Fibroblast of lung (primary cell): Measurements from ENCODE around the gene ATP11A. TPM values are rescaled to one million over a fixed set of nuclear protein-coding genes. Genes with fewer than 3 reads are reported as not detected.
A peak's percentile ranks its signal among the peaks of the same experiment; 100 is the strongest.

ENCODE experiments used
- DNase-seq, 2 donors: peaks; one replicate each; pipeline versions ENCODE4 v3.0.0 to v3.0.0-alpha.2; 2010; ENCODE audit warnings: low read depth in 2 of 2
- H2AFZ ChIP-seq: 2 replicates; pipeline ENCODE4 v1.5.1; 2012; ENCODE audit warnings: low read length, control low read depth, inconsistent platforms
- H3K27ac ChIP-seq: 2 replicates; pipeline ENCODE4 v1.5.1; 2011; ENCODE audit warnings: low read length, control low read depth; ENCODE audit not compliant: insufficient read depth
- H3K27me3 ChIP-seq: 2 replicates; pipeline ENCODE4 v1.5.1; 2011; ENCODE audit warnings: mild to moderate bottlenecking, low read length; ENCODE audit not compliant: control insufficient read depth, insufficient read depth
- H3K36me3 ChIP-seq: 2 replicates; pipeline ENCODE4 v1.5.1; 2011; ENCODE audit warnings: low read length; ENCODE audit not compliant: control insufficient read depth, insufficient read depth
- H3K4me1 ChIP-seq: 2 replicates; pipeline ENCODE4 v1.5.1; 2011; ENCODE audit warnings: low read length; ENCODE audit not compliant: control insufficient read depth, insufficient read depth; ENCODE audit errors: extremely low read depth
- H3K4me2 ChIP-seq: 2 replicates; pipeline ENCODE4 v1.5.1; 2011; ENCODE audit warnings: low read length, control low read depth; ENCODE audit not compliant: insufficient read depth; ENCODE audit errors: extremely low read depth
- H3K4me3 ChIP-seq, 4 experiments: fragments of 200-600 bp in 1 of 4; sonication (generic) in 1 of 4; replicated peaks in 1 of 4; 2 replicates each; pipeline ENCODE4 v1.5.1; 2011 to 2016; ENCODE audit warnings: low read length in 4 of 4, low read depth in 3 of 4, mild to moderate bottlenecking in 3 of 4, control low read depth in 2 of 4, inconsistent platforms in 1 of 4, mixed read lengths in 1 of 4; ENCODE audit not compliant: insufficient read depth in 1 of 4; ENCODE audit errors: control extremely low read depth in 1 of 4
- H3K79me2 ChIP-seq: 2 replicates; pipeline ENCODE4 v1.5.1; 2012; ENCODE audit warnings: mild to moderate bottlenecking, low read length, inconsistent platforms; ENCODE audit not compliant: control insufficient read depth, insufficient read depth
- H3K9ac ChIP-seq: 2 replicates; pipeline ENCODE4 v1.5.1; 2011; ENCODE audit warnings: mild to moderate bottlenecking, low read length, control low read depth; ENCODE audit not compliant: insufficient read depth
- H3K9me3 ChIP-seq: 2 replicates; pipeline ENCODE4 v1.5.1; 2012; ENCODE audit warnings: low read depth, low read length; ENCODE audit not compliant: control insufficient read depth, insufficient read depth
- H4K20me1 ChIP-seq: 2 replicates; pipeline ENCODE4 v1.5.1; 2011; ENCODE audit warnings: low read length; ENCODE audit not compliant: control insufficient read depth, insufficient read depth; ENCODE audit errors: extremely low read depth
- CTCF ChIP-seq, 2 donors: IDR thresholded peaks in 1 of 2; conservative IDR thresholded peaks in 1 of 2; 1 replicate in 1 of 2; 2 replicates in 1 of 2; pipeline ENCODE4 v1.5.1; 2011 to 2012; ENCODE audit warnings: low read length in 2 of 2, control low read depth in 1 of 2, inconsistent platforms in 1 of 2, low read depth in 1 of 2, mild to moderate bottlenecking in 1 of 2
- EZH2 ChIP-seq: IDR thresholded peaks from 2 replicates; pipeline ENCODE4 v1.5.1; 2012; ENCODE audit warnings: low read length, control low read depth, mild to moderate bottlenecking; ENCODE audit errors: missing control alignments
- polyA plus RNA-seq, 2 donors: library from polyadenylated mRNA; depleted of rRNA in 1 of 2; stranded (reverse) in 1 of 2; unstranded in 1 of 2; fragments of >200 nt; gene quantifications; 2 replicates each; pipeline ENCODE4 v1.2.1, GENCODE V29; 2011 to 2012; ENCODE audit warnings: missing spikeins in 1 of 2
- total RNA-seq: library from RNA; depleted of rRNA; stranded (reverse); fragments of >200 nt; gene quantifications from 2 replicates; pipeline ENCODE4 v1.2.1, GENCODE V29; 2014

Gene ATP11A
- total and polyA plus RNA-seq, 2 donors (not counting 1 experiment from before 2014, with no cell fraction given): 2.3 to 7.8 TPM

- no peak overlapping the region for H3K9ac ChIP-seq
- H3K27ac ChIP-seq: no peak overlapping the region
- no peak overlapping the region for H3K4me2 ChIP-seq
- TF ChIP-seq EZH2: no peak
- no peak for TF ChIP-seq CTCF (conservative IDR thresholded peaks at IDR 0.05 in 1 of 2, IDR thresholded peaks at IDR 0.05 in 1 of 2; ENCODE audit: low read depth in 1 of 2, low read length in 2 of 2)
- no peak for DNase-seq
- H3K27me3 ChIP-seq: peaks cover 16% of the 10 kb centered on the region
- H4K20me1 ChIP-seq: no peaks in the 10 kb centered on the region
- peaks cover 5% of the 10 kb centered on the region for H3K4me1 ChIP-seq
- H3K9me3 ChIP-seq: no peaks in the 10 kb centered on the region
- no peaks in the 10 kb centered on the region for H3K79me2 ChIP-seq
- no peaks in the 10 kb centered on the region for H3K36me3 ChIP-seq
- H2AFZ ChIP-seq: no peak overlapping the region
- H3K4me3 ChIP-seq: no peak overlapping the region
Measured at GRCh38 chr13:112930192-112930591, 240.4 kb downstream of the ATP11A start.

GRCh38 chr13:112931028-112931934 lies 241.4 kb downstream of the ATP11A start:
- no peaks in the 10 kb centered on the region for H3K79me2 ChIP-seq
- H3K36me3 ChIP-seq: no peaks in the 10 kb centered on the region
- H3K4me3 ChIP-seq: no peak overlapping the region
- TF ChIP-seq CTCF (conservative IDR thresholded peaks at IDR 0.05 in 1 of 2, IDR thresholded peaks at IDR 0.05 in 1 of 2; ENCODE audit: low read depth in 1 of 2, low read length in 2 of 2): peak; percentile 52 to 76
- TF ChIP-seq EZH2: no peak
- H3K27me3 ChIP-seq: peaks cover 10% of the 10 kb centered on the region
- peaks cover 5% of the 10 kb centered on the region for H3K4me1 ChIP-seq
- H2AFZ ChIP-seq: no peak overlapping the region
- no peak overlapping the region for H3K4me2 ChIP-seq
- H3K27ac ChIP-seq: no peak overlapping the region
- peak; percentile 45 to 66 for DNase-seq
- no peaks in the 10 kb centered on the region for H3K9me3 ChIP-seq
- H4K20me1 ChIP-seq: no peaks in the 10 kb centered on the region
- no peak overlapping the region for H3K9ac ChIP-seq

GRCh38 chr13:112932971-112933370 lies 243.1 kb downstream of the ATP11A start:
- no peak overlapping the region for H3K4me2 ChIP-seq
- H3K9me3 ChIP-seq: no peaks in the 10 kb centered on the region
- no peaks in the 10 kb centered on the region for H3K79me2 ChIP-seq
- peaks cover 5% of the 10 kb centered on the region for H3K4me1 ChIP-seq
- H3K27me3 ChIP-seq: peaks cover 10% of the 10 kb centered on the region
- no peak overlapping the region for H2AFZ ChIP-seq
- no peak overlapping the region for H3K4me3 ChIP-seq
- no peaks in the 10 kb centered on the region for H4K20me1 ChIP-seq
- no peak for DNase-seq
- no peak overlapping the region for H3K9ac ChIP-seq
- no peaks in the 10 kb centered on the region for H3K36me3 ChIP-seq
- no peak overlapping the region for H3K27ac ChIP-seq
- TF ChIP-seq CTCF (conservative IDR thresholded peaks at IDR 0.05 in 1 of 2, IDR thresholded peaks at IDR 0.05 in 1 of 2; ENCODE audit: low read depth in 1 of 2, low read length in 2 of 2): no peak
- no peak for TF ChIP-seq EZH2
